Umbilical cord (tissue), 2 donors: Measurements from ENCODE around the gene ZNF652. TPM values are rescaled to one million over a fixed set of nuclear protein-coding genes. Genes with fewer than 3 reads are reported as not detected.
"Not testable (repeated sequence)": the region's sequence is repeated elsewhere in the genome, so short reads cannot be mapped to it uniquely, and the experiment has no call there.

Experiments used
- DNase-seq: peaks from one replicate; pipeline ENCODE4 v3.0.0-alpha.2; 2015; ENCODE audit warnings: low spot score
- total RNA-seq: library from RNA; depleted of rRNA; stranded (reverse); fragments of >200 nt; gene quantifications from one replicate; pipeline ENCODE4 v1.2.3, GENCODE V29; 2014; ENCODE audit warnings: low replicate concordance; ENCODE audit not compliant: insufficient read depth

ZNF652 gene
- total RNA-seq, 1 donor from 2014 or later: 16.6 TPM

GRCh38 chr17:49315551-49316257 lies 46.3 kb downstream of the ZNF652 start:
- peak; percentile 83 for DNase-seq

DNA sequence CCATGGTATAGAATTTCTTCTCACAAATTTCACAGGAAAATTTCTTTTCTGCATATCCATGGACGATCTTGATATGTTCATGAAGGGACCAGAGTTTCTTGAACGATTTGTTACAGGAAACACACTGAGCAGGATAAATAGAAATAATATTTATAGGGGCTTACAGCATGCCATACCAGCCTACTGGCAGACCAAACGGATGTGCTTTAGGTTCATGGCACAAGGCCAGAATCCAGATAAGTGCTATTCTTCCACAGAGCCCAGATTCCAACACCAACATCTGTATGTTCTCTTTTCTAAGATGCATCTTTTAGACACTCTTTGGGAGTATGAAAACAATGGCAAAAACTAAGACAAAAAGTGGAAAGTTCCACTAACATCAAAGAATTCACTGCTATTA lies 49.3 kb downstream of the ZNF652 start:
- no peak for DNase-seq

GRCh38 chr17:49299996-49300395 lies 62.1 kb downstream of the ZNF652 start:
- no peak for DNase-seq

GRCh38 chr17:49298371-49298976 lies 63.6 kb downstream of the ZNF652 start:
- DNase-seq: no peak

DNA sequence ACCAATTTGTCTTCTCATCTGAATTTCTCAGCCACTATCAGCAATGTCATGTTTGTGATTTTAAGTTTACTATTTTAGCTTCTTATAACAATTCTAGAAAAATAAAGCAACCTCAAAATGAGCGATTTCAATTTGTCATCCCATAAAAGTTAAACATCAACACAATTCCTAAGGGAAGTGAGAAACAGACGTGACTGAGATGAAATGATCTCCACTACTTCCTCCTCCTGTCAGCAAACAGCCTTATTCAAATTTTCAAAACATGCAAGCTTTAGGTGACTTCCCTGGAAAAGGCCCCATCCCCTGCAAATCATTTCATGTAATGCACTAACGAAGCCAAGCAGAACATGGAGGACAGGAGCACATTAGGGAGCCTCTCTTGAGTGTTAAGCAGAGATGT lies 64.9 kb downstream of the ZNF652 start:
- no peak for DNase-seq

DNA sequence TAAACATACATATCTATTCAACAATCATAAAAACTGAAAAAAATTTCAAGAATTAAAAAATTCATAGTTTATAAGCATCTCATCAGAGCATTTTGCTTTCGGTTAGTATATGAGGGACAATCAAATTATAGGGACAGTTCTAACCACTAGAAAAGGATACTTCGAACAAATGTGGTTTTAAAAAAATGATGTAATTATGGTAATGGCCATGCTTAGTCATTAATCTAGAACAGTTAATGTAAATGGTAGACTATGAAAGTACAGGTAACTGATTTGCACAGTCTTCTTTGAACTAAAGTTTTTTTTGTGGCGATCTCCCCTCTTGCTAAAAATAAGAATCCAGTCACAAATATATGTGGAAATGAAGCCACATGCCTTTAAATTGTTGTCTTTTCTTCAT lies 67.9 kb downstream of the ZNF652 start:
- no peak for DNase-seq

- no peak for DNase-seq
Observed at GRCh38 chr17:49292901-49293300, 69.1 kb downstream of the ZNF652 start.

DNA sequence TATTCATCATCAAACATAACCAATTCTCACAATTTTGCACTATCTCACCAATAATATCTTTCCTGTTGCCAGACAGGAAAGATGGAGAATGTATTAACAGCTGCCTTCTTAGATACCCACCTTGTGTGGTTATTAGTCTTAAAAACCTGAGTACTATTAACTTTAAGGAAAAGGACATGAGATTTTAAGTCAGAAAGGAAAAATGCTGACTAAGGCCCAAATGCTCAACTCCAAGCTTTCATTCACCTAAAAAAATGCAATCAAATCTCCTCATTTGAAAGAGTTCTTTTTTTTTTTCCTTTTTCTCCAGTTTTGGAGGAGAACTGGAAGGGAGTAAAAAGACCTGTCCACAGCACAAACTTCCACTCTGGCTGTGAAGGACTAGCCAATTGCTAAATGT lies 70.1 kb downstream of the ZNF652 start:
- DNase-seq: no peak

GRCh38 chr17:49290690-49291359 lies 71.2 kb downstream of the ZNF652 start:
- DNase-seq: peak; percentile 39

GRCh38 chr17:49288388-49288787 lies 73.7 kb downstream of the ZNF652 start:
- no peak for DNase-seq

GRCh38 chr17:49287481-49287880 lies 74.6 kb downstream of the ZNF652 start:
- DNase-seq: no peak

GRCh38 chr17:49286261-49286973 lies 75.6 kb downstream of the ZNF652 start:
- DNase-seq: not testable (repeated sequence)

- no peak for DNase-seq
Observed at GRCh38 chr17:49285716-49286115, 76.3 kb downstream of the ZNF652 start.

DNA sequence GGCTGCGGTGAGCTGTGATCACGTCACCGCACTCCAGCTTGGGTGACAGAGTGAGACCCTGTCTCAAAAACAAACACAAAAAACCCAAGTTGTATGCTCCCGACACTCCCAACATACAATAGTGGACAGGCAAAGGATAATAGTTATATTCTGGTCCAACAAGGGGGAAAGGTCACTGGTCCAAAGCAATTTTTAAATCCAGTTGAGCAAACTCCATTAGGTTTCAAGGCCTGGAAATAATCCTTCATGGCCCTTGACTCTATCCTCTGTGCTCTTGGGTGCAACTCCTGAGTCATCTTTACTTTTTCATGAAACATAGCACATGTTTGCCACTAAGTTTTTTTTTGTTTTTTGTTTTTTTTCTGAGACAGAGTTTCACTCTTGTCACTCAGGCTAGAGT lies 81.1 kb downstream of the ZNF652 start:
- no peak for DNase-seq

GRCh38 chr17:49280061-49280460 lies 82.0 kb downstream of the ZNF652 start:
- no peak for DNase-seq

DNA sequence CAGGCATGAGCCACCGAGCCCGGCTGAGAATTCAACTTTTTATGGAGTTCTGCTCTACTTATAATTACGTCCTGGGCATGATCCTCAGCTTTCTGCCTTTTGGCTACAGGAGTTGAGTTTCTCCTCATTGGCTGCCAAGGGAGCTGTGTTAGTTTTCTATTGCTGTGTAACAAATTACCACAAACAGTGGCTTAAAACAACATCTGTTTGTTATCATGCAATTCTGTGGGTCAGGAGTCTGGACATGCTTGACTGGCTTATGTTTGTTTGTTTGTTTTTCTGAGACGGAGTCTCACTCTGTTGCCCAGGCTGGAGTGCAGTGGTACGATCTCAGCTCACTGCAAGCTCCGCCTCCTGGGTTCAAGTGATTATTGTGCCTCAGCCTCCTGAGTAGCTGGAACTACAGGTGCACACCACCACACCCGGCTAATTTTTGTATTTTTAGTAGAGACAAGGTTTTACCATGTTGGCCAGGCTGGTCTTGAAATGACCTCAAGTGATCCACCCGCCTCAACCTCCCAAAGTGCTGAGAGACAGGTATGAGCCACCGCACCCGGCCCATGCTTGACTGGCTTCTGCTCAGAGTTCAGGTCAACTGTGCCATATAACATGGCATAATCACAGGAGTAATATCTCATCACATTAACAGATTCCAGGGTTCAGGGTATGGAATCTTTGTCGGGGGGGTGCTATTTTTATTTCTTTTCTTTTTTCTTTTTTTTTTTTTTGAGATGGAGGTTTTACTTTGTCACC lies 82.6 kb downstream of the ZNF652 start:
- not testable (repeated sequence) for DNase-seq

- no peak for DNase-seq
Observed at GRCh38 chr17:49278076-49278475, 84.0 kb downstream of the ZNF652 start.

DNA sequence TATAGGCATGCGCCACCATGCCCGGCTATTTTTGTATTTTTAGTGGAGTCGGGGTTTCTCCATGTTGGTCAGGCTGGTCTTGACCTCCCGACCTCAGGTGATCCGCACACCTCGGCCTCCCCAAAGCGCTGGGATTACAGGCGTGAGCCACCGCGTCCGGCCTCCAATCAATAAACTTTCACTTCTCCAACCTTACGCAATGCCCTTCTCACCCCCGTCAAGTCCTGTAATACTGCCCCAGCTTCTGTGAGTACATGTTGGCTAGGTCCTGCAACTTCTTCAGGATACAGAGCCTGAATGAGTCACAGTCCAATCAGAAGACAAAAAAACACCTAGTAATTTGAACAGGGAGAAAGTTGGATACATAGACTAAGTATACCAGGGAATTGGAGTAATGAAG lies 84.4 kb downstream of the ZNF652 start:
- DNase-seq: no peak

DNA sequence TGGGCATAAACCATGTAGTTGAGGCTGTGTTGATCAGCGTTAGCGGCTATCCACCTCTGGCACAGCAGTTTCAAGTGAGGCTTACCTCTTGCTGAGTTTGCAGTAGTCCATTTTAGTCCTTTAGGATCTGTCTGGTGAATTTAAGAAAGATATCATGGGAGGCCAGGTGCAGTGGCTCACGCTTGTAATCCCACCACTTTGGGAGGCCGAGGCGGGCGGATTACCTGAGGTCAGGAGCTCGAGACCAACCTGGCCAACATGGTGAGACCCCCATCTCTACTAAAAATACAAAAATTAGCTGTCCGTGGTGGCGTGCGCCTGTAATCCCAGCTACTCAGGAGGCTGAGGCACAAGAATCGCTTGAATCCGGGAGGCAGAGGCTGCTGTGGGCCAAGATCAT lies 86.1 kb downstream of the ZNF652 start:
- not testable (repeated sequence) for DNase-seq

- no peak for DNase-seq
Observed at GRCh38 chr17:49269356-49269755, 92.7 kb downstream of the ZNF652 start.

- no peak for DNase-seq
Observed at GRCh38 chr17:49267912-49268311, 94.1 kb downstream of the ZNF652 start.

DNA sequence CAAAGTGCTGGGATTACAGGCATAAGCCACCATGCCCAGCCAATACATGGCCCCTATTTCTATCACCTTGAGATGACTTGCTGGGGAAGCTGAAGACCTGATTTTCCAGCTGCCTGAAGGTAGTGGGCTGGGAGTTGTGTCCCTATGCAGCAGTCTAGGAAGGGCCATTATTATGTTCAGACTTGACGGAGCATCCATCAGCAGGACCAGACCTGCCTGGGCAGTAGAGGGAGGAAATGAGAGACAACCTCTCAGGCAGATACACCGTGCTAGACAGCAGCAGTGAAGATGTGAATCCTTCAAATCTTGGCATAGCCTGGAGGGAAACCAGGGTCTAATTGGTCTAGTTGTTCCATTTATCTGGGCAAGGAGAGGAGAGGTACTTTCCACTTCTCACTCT lies 95.8 kb downstream of the ZNF652 start:
- DNase-seq: peak; percentile 18
